Fibroblast of lung (primary cell): ENCODE results near the gene OR10J5. TPM values are rescaled to one million over a fixed set of nuclear protein-coding genes. Genes with fewer than 3 reads are reported as not detected.

Experiments
- DNase-seq, 2 donors: peaks; one replicate each; pipeline versions ENCODE4 v3.0.0 to v3.0.0-alpha.2; 2010; ENCODE audit warnings: low read depth in 2 of 2
- H2AFZ ChIP-seq: 2 replicates; pipeline ENCODE4 v1.5.1; 2012; ENCODE audit warnings: low read length, control low read depth, inconsistent platforms
- H3K27ac ChIP-seq: 2 replicates; pipeline ENCODE4 v1.5.1; 2011; ENCODE audit warnings: low read length, control low read depth; ENCODE audit not compliant: insufficient read depth
- H3K27me3 ChIP-seq: 2 replicates; pipeline ENCODE4 v1.5.1; 2011; ENCODE audit warnings: mild to moderate bottlenecking, low read length; ENCODE audit not compliant: control insufficient read depth, insufficient read depth
- H3K36me3 ChIP-seq: 2 replicates; pipeline ENCODE4 v1.5.1; 2011; ENCODE audit warnings: low read length; ENCODE audit not compliant: control insufficient read depth, insufficient read depth
- H3K4me1 ChIP-seq: 2 replicates; pipeline ENCODE4 v1.5.1; 2011; ENCODE audit warnings: low read length; ENCODE audit not compliant: control insufficient read depth, insufficient read depth; ENCODE audit errors: extremely low read depth
- H3K4me2 ChIP-seq: 2 replicates; pipeline ENCODE4 v1.5.1; 2011; ENCODE audit warnings: low read length, control low read depth; ENCODE audit not compliant: insufficient read depth; ENCODE audit errors: extremely low read depth
- H3K4me3 ChIP-seq, 4 experiments: fragments of 200-600 bp in 1 of 4; sonication (generic) in 1 of 4; replicated peaks in 1 of 4; 2 replicates each; pipeline ENCODE4 v1.5.1; 2011 to 2016; ENCODE audit warnings: low read length in 4 of 4, low read depth in 3 of 4, mild to moderate bottlenecking in 3 of 4, control low read depth in 2 of 4, inconsistent platforms in 1 of 4, mixed read lengths in 1 of 4; ENCODE audit not compliant: insufficient read depth in 1 of 4; ENCODE audit errors: control extremely low read depth in 1 of 4
- H3K79me2 ChIP-seq: 2 replicates; pipeline ENCODE4 v1.5.1; 2012; ENCODE audit warnings: mild to moderate bottlenecking, low read length, inconsistent platforms; ENCODE audit not compliant: control insufficient read depth, insufficient read depth
- H3K9ac ChIP-seq: 2 replicates; pipeline ENCODE4 v1.5.1; 2011; ENCODE audit warnings: mild to moderate bottlenecking, low read length, control low read depth; ENCODE audit not compliant: insufficient read depth
- H3K9me3 ChIP-seq: 2 replicates; pipeline ENCODE4 v1.5.1; 2012; ENCODE audit warnings: low read depth, low read length; ENCODE audit not compliant: control insufficient read depth, insufficient read depth
- H4K20me1 ChIP-seq: 2 replicates; pipeline ENCODE4 v1.5.1; 2011; ENCODE audit warnings: low read length; ENCODE audit not compliant: control insufficient read depth, insufficient read depth; ENCODE audit errors: extremely low read depth
- EZH2 ChIP-seq: IDR thresholded peaks from 2 replicates; pipeline ENCODE4 v1.5.1; 2012; ENCODE audit warnings: low read length, control low read depth, mild to moderate bottlenecking; ENCODE audit errors: missing control alignments
- polyA plus RNA-seq, 2 donors: library from polyadenylated mRNA; depleted of rRNA in 1 of 2; stranded (reverse) in 1 of 2; unstranded in 1 of 2; fragments of >200 nt; gene quantifications; 2 replicates each; pipeline ENCODE4 v1.2.1, GENCODE V29; 2011 to 2012; ENCODE audit warnings: missing spikeins in 1 of 2
- total RNA-seq: library from RNA; depleted of rRNA; stranded (reverse); fragments of >200 nt; gene quantifications from 2 replicates; pipeline ENCODE4 v1.2.1, GENCODE V29; 2014
- TF ChIP-seq, protein P1 (sequence below), 2 donors: IDR thresholded peaks in 1 of 2; conservative IDR thresholded peaks in 1 of 2; 1 replicate in 1 of 2; 2 replicates in 1 of 2; pipeline ENCODE4 v1.5.1; 2011 to 2012; ENCODE audit warnings: low read length in 2 of 2, control low read depth in 1 of 2, inconsistent platforms in 1 of 2, low read depth in 1 of 2, mild to moderate bottlenecking in 1 of 2

OR10J5 gene
- total and polyA plus RNA-seq, 2 donors (not counting 1 experiment from before 2014, with no cell fraction given) = not detected

DNA sequence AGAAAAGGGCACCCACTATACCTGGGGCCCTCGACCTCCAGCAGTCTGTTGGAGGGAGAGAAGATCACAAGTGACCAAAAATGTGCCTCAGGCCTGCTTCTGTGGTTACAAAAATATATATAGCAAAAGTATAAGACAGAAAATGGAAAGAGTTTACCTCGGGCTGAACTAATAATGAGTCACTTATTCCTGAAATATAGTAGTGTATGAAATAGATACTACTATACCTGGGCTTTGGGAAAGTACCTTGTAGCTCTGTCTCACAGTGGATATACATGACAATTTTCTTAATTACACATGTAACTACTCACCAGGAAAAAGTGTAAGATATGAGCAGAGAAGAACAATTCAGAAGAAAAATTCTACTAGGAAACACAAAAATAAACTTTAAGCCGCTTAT, 44.5 kb upstream of the OR10J5 start:
- Histone ChIP-seq H3K4me3 (no peak overlapping the region), H3K9ac (no peak overlapping the region), H3K4me1 (no peaks in the 10 kb centered on the region), H3K36me3 (no peaks in the 10 kb centered on the region), H3K79me2 (no peaks in the 10 kb centered on the region), H2AFZ (no peak overlapping the region), H3K27me3 (no peaks in the 10 kb centered on the region), H3K9me3 (no peaks in the 10 kb centered on the region), H3K27ac (no peak overlapping the region), H4K20me1 (no peaks in the 10 kb centered on the region), H3K4me2 (no peak overlapping the region)
- no peak for DNase-seq
- TF ChIP-seq, protein P1, sequence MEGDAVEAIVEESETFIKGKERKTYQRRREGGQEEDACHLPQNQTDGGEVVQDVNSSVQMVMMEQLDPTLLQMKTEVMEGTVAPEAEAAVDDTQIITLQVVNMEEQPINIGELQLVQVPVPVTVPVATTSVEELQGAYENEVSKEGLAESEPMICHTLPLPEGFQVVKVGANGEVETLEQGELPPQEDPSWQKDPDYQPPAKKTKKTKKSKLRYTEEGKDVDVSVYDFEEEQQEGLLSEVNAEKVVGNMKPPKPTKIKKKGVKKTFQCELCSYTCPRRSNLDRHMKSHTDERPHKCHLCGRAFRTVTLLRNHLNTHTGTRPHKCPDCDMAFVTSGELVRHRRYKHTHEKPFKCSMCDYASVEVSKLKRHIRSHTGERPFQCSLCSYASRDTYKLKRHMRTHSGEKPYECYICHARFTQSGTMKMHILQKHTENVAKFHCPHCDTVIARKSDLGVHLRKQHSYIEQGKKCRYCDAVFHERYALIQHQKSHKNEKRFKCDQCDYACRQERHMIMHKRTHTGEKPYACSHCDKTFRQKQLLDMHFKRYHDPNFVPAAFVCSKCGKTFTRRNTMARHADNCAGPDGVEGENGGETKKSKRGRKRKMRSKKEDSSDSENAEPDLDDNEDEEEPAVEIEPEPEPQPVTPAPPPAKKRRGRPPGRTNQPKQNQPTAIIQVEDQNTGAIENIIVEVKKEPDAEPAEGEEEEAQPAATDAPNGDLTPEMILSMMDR (conservative IDR thresholded peaks at IDR 0.05 in 1 of 2, IDR thresholded peaks at IDR 0.05 in 1 of 2; ENCODE audit: low read depth in 1 of 2, low read length in 2 of 2) = no peak
- no peak for TF ChIP-seq EZH2

DNA sequence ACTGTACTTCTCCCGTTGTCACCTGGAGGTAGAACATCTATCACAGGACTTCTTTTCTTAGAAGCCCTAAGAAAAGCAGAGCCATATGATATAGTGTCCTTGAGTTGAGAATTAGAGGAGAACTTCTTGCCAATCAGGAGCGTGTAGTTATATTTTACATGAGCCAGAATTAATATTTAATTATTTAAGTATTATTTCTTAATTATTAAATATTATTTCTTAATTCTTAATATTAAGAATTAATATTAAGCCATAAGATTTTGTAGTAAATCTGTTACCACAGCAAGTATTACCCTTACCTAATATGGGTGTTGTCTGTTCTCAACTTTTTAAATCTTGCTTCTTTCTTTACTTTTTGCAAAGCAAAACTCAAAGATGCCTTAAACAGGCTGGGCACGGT, 41.6 kb upstream of the OR10J5 start:
- Histone ChIP-seq H3K9ac (no peak overlapping the region), H2AFZ (no peak overlapping the region), H3K9me3 (no peaks in the 10 kb centered on the region), H4K20me1 (no peaks in the 10 kb centered on the region), H3K4me2 (no peak overlapping the region), H3K4me3 (no peak overlapping the region), H3K27me3 (no peaks in the 10 kb centered on the region), H3K79me2 (no peaks in the 10 kb centered on the region), H3K36me3 (no peaks in the 10 kb centered on the region), H3K4me1 (no peaks in the 10 kb centered on the region), H3K27ac (no peak overlapping the region)
- TF ChIP-seq, protein P1 (conservative IDR thresholded peaks at IDR 0.05 in 1 of 2, IDR thresholded peaks at IDR 0.05 in 1 of 2; ENCODE audit: low read depth in 1 of 2, low read length in 2 of 2) = no peak
- TF ChIP-seq EZH2 = no peak
- no peak for DNase-seq

DNA sequence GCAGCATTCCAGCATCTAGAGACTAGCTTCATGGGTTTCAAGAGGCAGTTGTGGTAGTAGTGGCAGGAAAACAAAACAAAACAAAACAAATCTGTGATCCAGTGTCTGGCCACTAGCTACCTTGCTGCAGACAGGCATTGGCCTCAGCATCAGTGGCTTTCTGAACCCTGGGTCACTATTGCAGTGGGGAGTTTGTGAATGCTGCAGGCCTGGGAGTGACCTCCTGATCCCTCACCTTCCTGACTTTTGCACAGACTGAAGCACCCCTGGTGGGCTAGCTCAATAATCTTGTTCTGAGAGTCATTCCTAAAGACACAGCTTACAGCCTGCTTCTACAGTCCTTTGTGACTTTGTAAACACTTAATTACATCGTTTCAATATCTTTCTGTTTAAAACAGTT, 26.9 kb upstream of the OR10J5 start:
- no peaks in the 10 kb centered on the region for H3K27me3 ChIP-seq
- no peak overlapping the region for H3K4me3 ChIP-seq
- no peaks in the 10 kb centered on the region for H3K4me1 ChIP-seq
- H4K20me1 ChIP-seq = no peaks in the 10 kb centered on the region
- DNase-seq = no peak
- TF ChIP-seq, protein P1 (conservative IDR thresholded peaks at IDR 0.05 in 1 of 2, IDR thresholded peaks at IDR 0.05 in 1 of 2; ENCODE audit: low read depth in 1 of 2, low read length in 2 of 2) = no peak
- no peak for TF ChIP-seq EZH2
- no peaks in the 10 kb centered on the region for H3K9me3 ChIP-seq
- no peak overlapping the region for H2AFZ ChIP-seq
- H3K4me2 ChIP-seq = no peak overlapping the region
- H3K79me2 ChIP-seq = no peaks in the 10 kb centered on the region
- no peak overlapping the region for H3K27ac ChIP-seq
- no peak overlapping the region for H3K9ac ChIP-seq
- no peaks in the 10 kb centered on the region for H3K36me3 ChIP-seq
